SW 1271 (cell line): ENCODE measurements around the gene CASP7.
A peak's percentile ranks its signal among the peaks of the same experiment; 100 is the strongest.

Source experiments
- DNase-seq, 2 experiments: peaks; one replicate each; lab custom pipeline; 2025; lab: John Stamatoyannopoulos, UW

Gene CASP7

DNA sequence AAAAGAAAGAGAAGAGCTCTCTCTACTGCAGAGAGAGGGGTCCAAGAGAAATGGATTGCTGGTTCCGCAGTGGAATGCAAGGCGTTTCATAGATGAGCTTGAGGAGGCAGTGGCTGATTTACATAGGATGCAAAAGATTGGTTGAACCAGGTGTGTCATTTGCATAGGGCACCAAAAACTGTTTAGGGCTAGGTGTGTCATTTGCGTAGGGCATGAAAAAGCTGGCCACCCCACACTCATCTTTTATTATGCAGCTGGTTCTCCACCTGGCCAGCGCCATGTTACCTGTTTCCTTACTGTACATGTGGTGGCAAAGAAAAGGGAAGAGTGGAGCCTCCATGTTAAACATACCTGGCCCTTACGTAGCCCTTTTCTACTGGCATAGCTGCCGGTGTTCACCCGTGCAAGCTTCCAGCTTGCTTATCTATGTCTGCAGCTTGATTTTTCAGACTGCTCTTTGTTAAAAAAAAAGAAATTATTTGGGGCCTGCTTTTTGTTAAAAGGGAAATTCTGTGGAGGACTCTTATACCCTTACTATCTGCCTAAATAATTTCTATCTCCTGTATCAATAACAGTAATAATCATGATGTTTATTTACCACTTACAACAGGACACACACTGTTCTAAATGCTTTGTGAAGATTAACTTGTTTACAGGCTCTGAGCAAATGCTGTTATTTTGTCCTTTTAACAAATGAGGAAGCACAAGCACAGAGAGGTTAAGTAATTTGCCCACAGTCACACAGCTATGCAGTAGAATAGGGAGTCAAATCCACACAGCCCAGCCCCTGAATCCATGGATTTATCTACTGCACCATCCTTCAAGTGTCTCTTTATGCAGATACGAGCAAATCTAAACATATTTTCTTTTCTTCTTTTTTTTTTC lies 33.3 kb downstream of the CASP7 start:
- DNase-seq = no peak

DNA sequence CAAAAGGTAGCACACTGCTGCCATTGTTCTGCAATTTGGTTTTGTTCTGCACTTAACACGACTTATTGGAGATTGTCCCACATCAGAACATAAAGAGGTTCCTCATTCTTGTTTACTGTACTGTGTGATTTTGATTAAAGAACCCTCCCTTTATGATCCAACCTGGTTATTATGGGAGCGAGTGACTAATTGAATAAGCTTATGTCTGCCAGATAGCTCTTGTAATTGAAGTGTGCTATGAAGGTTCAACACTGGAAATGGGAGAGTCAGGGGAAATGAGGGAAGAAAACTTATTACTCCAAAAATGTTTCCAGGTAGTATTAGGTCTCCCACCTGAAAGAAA lies 33.9 kb downstream of the CASP7 start:
- no peak for DNase-seq

GRCh38 chr10:113716109-113716910 lies 36.6 kb downstream of the CASP7 start:
- DNase-seq = no peak

DNA sequence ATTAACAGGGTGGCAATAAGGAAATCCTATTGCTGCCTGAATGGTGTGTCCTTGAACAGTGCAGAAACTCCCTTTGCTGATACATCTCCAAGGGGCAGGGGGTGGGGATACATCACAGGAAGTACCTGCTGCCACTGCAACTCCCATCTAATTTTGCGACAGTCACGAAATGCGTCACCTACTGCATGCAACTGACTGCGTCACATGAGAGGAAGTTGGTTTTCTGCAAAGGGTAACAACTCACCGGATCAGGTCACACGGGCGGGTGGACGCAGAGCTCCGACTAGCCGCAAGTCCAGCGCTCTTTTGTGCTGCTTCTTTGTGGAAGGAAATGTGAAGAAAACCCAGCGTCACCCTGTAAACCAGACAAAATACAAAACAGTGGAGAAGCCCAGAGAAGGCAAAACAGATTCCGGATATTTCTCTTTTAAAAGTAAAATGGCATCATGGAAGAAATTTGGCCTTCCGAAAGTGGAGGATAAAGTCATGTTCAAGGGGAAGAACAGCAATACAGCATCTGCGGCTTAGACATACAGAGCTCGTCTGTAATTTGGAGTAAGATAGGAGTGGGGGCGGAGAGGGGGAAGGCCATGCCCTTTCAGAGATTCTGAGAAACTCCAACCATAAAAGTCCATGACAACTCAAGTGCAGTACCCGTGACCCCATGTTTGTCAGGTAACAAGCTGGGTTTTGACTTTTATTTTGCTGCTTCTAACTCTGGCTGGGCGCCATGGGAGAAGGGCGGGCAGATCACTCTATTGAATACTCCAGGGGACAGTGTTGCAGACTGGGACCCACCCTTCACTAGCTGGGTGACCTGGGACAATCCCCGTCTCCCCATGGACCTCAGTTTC lies 39.5 kb downstream of the CASP7 start:
- no peak for DNase-seq

- no peak for DNase-seq
These were observed 40.7 kb downstream of the CASP7 start for GRCh38 chr10:113720386-113720785.

DNA sequence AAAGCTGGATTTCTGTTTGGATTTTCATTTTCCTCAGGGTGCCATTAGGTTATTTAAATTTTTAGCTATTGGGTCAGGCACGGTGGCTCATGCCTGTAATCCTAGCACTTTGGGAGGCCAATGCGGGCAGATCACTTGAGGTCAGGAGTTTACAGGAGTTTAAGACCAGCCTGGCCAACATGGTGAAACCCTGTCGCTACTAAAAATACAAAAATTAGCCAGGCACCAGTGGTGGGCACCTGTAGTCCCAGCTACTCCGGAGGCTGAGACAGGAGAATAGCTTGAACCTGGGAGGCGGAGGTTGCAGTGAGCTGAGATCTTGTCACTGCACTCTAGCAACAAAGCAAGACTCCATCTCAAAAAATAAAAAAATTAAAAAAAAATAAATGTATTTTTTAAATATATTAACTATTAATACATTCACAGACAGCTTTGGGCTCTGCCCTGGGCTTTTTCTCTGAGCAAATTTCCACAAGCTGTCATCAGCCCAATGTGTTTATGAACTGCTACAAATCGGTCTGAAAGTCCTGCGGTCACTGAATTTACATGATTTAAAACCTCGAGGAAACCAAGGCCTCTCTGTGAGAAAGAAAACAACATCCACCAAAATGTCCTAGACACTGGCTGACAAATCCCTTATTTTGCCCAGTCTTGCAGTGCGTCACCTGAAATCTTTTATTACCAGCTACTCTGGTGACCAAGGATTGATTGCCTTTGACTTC lies 52.6 kb downstream of the CASP7 start:
- DNase-seq = no peak

DNA sequence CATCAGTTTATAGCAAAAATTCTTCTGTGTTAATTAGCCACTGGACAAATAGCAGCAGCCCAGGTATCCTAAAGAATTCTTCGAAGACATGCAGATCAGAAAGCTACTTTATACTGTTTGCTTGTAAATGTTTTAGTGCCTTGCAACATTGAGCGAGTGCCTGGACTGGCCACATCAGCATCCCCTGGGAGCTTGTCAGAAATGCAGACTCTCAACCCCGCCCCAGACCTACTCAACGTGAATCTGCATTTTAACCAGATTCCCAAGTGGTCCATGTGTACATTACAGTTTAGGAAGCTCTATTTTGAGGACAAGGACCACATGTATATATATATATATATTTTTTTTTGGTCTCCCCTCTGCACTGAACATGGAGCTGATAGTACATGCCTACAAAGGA lies 53.3 kb downstream of the CASP7 start:
- no peak for DNase-seq

GRCh38 chr10:113733635-113734034 lies 53.9 kb downstream of the CASP7 start:
- no peak for DNase-seq

GRCh38 chr10:113735913-113736312 lies 56.2 kb downstream of the CASP7 start:
- DNase-seq = no peak

GRCh38 chr10:113736576-113736975 lies 56.9 kb downstream of the CASP7 start:
- no peak for DNase-seq

GRCh38 chr10:113739031-113739430 lies 59.3 kb downstream of the CASP7 start:
- no peak for DNase-seq

GRCh38 chr10:113739577-113739976 lies 59.9 kb downstream of the CASP7 start:
- DNase-seq = no peak

GRCh38 chr10:113740850-113741249 lies 61.1 kb downstream of the CASP7 start:
- no peak for DNase-seq

GRCh38 chr10:113742466-113742865 lies 62.8 kb downstream of the CASP7 start:
- no peak for DNase-seq

DNA sequence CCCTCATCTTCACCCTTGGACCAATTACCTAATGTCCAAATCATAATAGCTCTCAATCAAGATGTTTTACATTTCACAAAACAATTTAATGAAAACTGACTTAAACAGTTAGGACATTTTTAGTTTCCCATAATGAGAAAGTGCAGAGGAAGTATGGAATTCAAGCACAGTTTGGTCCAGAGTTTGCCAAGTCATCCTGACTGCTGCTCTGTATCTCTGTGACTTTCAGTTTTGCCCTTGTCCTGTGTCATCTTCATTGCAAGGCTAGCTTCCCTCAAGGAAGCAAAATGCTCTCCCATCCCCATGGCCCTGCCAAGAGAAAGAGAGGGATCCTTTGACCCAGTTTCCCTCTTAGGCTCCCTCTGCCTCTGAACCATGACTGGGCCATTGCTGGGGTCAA lies 63.9 kb downstream of the CASP7 start:
- DNase-seq = no peak

GRCh38 chr10:113745374-113745773 lies 65.7 kb downstream of the CASP7 start:
- DNase-seq = no peak

DNA sequence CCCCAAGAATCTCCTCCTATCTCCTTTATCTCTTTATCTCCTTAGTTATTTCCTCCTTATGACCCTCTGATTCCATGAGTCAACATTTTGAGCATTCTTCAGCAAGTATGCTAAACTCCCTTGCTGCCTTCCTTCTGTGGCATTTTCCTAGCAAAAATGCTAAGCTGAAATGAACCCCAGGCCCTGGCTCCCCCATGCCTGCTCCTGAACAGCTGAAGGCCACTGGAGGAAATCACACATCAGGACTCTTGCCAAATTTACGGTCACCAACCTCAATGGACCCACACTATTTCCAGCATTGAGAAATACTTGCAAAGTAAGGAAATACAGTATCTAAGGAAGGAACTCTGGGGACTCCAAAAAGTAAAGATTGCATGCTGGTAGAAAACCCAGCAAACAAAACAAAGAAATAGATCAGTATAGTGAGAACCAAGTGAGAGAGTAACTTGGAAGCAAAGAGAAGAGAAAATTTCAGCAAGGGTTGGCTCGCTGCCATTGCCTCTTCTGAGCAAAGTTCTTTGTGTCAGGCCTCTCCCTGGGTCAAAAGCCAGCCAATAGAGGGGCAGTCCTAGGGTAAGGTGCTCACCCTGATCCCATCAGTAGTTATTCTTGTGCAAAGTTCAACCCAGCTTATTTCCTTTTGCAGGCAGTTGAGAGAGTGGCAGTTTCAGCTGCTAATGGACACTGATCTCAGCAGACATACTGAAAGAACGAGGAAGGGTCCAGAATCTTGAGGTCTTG lies 66.7 kb downstream of the CASP7 start:
- DNase-seq = peak in 1 of 2 experiments; percentile 21

- no peak for DNase-seq
These were observed 71.5 kb downstream of the CASP7 start, which contains the start of gene PLEKHS1 for GRCh38 chr10:113751181-113751732. Gene PLEKHS1, plus strand, starts transcription at chr10:113751682. Its CDS starts 3,596 bp downstream, at chr10:113755278.

DNA sequence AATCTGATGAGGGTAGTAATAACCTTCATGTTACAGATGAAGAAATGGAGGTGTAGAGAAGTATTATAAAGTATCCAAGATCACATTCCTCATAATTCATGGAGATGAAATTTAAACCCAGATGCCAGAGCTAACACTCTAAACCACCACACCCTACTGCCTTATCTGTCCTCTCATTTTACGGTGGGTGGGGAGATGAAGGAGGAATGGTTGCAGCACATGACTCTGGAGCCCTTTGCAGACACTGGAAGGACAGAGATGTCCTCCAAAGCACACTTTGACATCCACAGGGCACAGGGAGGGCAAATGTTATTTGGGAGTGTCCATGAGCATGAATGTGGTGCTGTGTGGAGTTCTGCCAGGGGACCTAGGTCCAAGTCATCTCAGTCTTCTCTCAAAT lies 72.8 kb downstream of the CASP7 start:
- no peak for DNase-seq

GRCh38 chr10:113753020-113753692 lies 73.4 kb downstream of the CASP7 start:
- no peak for DNase-seq
